Epithelial cell of esophagus (primary cell): ENCODE measurements around the gene GOLGA3.
A peak's percentile ranks its signal among the peaks of the same experiment; 100 is the strongest.

Source experiments
- DNase-seq: peaks from one replicate; pipeline ENCODE4 v3.0.0; 2010; ENCODE audit warnings: low read depth
- H3K4me3 ChIP-seq: 2 replicates; pipeline ENCODE4 v1.5.1; 2011; ENCODE audit warnings: mild to moderate bottlenecking, low read length, control low read depth
- TF ChIP-seq, protein P1 (sequence below): IDR thresholded peaks from 2 replicates; pipeline ENCODE4 v1.5.1; 2011; ENCODE audit warnings: low read depth, mild to moderate bottlenecking, low read length, control low read depth, inconsistent platforms; ENCODE audit not compliant: insufficient read depth; ENCODE audit errors: missing control alignments

The GOLGA3 gene

GRCh38 chr12:132807295-132808092 lies 21.2 kb downstream of the GOLGA3 start:
- TF ChIP-seq, protein P1, sequence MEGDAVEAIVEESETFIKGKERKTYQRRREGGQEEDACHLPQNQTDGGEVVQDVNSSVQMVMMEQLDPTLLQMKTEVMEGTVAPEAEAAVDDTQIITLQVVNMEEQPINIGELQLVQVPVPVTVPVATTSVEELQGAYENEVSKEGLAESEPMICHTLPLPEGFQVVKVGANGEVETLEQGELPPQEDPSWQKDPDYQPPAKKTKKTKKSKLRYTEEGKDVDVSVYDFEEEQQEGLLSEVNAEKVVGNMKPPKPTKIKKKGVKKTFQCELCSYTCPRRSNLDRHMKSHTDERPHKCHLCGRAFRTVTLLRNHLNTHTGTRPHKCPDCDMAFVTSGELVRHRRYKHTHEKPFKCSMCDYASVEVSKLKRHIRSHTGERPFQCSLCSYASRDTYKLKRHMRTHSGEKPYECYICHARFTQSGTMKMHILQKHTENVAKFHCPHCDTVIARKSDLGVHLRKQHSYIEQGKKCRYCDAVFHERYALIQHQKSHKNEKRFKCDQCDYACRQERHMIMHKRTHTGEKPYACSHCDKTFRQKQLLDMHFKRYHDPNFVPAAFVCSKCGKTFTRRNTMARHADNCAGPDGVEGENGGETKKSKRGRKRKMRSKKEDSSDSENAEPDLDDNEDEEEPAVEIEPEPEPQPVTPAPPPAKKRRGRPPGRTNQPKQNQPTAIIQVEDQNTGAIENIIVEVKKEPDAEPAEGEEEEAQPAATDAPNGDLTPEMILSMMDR, result no peak
- H3K4me3 ChIP-seq, result no peak overlapping the region
- no peak for DNase-seq

DNA sequence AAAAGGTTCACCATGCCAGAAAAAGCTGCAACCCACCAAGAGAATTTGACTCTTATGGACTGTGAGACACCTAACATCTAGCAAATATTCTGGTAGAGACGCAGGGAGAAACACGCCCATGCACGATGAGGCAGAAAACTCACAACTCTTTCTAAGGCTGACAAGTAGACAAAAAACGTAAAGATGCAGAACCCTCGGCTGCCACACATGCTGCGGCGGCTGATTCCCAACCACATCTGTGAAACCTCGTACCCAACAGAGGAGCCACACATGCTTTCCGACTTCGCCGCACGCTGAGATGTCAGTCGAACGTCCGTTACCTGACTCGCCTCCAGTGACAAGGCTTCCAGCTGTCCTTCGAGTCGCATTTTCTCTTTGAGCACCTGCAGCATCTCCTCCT lies 21.8 kb downstream of the GOLGA3 start:
- no peak for DNase-seq
- TF ChIP-seq, protein P1, result no peak
- H3K4me3 ChIP-seq, result no peak overlapping the region

DNA sequence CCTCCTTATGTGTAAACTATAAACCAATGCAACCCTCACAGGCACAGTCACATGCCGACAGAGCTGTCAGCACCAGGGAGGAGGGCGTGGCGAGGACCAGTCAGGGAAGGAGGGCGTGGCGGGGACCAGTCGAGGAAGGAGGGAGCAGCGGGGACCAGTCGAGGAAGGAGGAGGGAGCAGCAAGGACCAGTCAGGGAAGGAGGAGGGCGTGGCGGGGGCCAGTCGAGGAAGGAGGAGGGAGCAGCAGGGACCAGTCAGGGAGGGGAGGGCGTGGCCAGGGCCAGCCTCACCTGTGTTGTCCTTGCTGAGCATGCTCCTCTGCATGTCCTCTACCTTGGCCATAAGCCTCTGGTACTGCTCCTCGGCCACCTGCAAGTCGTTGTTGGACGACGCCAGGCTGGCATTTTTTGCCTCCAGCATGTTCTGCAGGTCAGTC lies 24.2 kb downstream of the GOLGA3 start:
- H3K4me3 ChIP-seq, result no peak overlapping the region
- peak; percentile 87 for DNase-seq
- TF ChIP-seq, protein P1, result no peak

DNA sequence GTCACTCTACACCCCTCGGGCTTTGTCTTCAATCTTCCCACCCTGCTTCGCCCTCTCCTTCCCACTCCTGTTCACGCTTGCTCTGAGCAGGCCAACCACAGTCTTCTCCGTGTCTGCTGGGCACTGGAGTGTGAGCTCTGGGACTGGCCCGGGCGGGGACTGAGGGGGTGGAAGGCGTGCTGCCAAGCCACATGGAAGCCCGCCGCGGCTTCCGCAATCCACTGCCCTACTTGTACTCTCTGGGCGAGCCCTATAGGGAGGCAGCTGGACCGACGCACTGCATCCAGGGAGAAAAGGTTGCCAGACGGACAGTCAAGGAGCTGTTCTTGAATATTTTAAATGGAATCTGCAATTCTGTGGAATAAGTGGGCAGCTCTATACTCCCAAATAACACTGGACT lies 24.8 kb downstream of the GOLGA3 start:
- TF ChIP-seq, protein P1, result no peak
- peak; percentile 20 for DNase-seq
- no peak overlapping the region for H3K4me3 ChIP-seq

- no peak overlapping the region for H3K4me3 ChIP-seq
- TF ChIP-seq, protein P1, result no peak
- DNase-seq, result no peak
Observed at GRCh38 chr12:132803125-132803524, 25.5 kb downstream of the GOLGA3 start.

- DNase-seq, result no peak
- no peak overlapping the region for H3K4me3 ChIP-seq
- TF ChIP-seq, protein P1, result no peak
Observed at GRCh38 chr12:132801741-132802140, 26.9 kb downstream of the GOLGA3 start.

- no peak for DNase-seq
- no peak overlapping the region for H3K4me3 ChIP-seq
- TF ChIP-seq, protein P1, result no peak
Observed at GRCh38 chr12:132798836-132799235, 29.8 kb downstream of the GOLGA3 start.
